HFFc6 (cell line): ENCODE data around the gene FAM83E. TPM values are rescaled to one million over a fixed set of nuclear protein-coding genes. Genes with fewer than 3 reads are reported as not detected.

Source experiments
- DNase-seq: peaks from one replicate; pipeline ENCODE4 v3.0.0-alpha.2; 2018
- H3K27ac Mint-ChIP-seq: 2 replicates; pipeline ENCODE4 v1.8.0; 2020; ENCODE audit warnings: mild to moderate bottlenecking, mixed read lengths
- H3K27me3 Mint-ChIP-seq: 2 replicates; pipeline ENCODE4 v1.8.0; 2021; ENCODE audit warnings: mild to moderate bottlenecking, moderate library complexity, mixed read lengths; ENCODE audit not compliant: insufficient read depth
- H3K36me3 Mint-ChIP-seq: 2 replicates; pipeline ENCODE4 v1.8.0; 2021; ENCODE audit warnings: low read depth, mixed read lengths
- H3K4me1 Mint-ChIP-seq: 2 replicates; pipeline ENCODE4 v1.8.0; 2020; ENCODE audit warnings: low read depth, mixed read lengths
- H3K4me3 Mint-ChIP-seq: 2 replicates; pipeline ENCODE4 v1.8.0; 2020; ENCODE audit warnings: mild to moderate bottlenecking, moderate library complexity, mixed read lengths
- H3K9me3 Mint-ChIP-seq: 2 replicates; pipeline ENCODE4 v1.8.0; 2020; ENCODE audit warnings: mild to moderate bottlenecking, mixed read lengths
- total RNA-seq, 6 experiments: library from RNA; stranded (reverse); fragmentation: NEBNext Ultra II Directional; extraction: Animal tissue kit (Norgen Biotek cat#: 25700); gene quantifications; 2 replicates in 1 of 6; 3 replicates in 5 of 6; pipeline ENCODE4 v1.2.3, GENCODE V29; 2021
- TF ChIP-seq, protein P1 (sequence below): fragments of 200-600 bp; sonication (generic); IDR thresholded peaks from 2 replicates; pipeline ENCODE4 v1.5.0; 2021; ENCODE audit warnings: antibody characterized with exemption, mild to moderate bottlenecking

Gene FAM83E
- total RNA-seq, 6 experiments from 2014 or later, result 0.23 to 0.99 (median 0.54) TPM

DNA sequence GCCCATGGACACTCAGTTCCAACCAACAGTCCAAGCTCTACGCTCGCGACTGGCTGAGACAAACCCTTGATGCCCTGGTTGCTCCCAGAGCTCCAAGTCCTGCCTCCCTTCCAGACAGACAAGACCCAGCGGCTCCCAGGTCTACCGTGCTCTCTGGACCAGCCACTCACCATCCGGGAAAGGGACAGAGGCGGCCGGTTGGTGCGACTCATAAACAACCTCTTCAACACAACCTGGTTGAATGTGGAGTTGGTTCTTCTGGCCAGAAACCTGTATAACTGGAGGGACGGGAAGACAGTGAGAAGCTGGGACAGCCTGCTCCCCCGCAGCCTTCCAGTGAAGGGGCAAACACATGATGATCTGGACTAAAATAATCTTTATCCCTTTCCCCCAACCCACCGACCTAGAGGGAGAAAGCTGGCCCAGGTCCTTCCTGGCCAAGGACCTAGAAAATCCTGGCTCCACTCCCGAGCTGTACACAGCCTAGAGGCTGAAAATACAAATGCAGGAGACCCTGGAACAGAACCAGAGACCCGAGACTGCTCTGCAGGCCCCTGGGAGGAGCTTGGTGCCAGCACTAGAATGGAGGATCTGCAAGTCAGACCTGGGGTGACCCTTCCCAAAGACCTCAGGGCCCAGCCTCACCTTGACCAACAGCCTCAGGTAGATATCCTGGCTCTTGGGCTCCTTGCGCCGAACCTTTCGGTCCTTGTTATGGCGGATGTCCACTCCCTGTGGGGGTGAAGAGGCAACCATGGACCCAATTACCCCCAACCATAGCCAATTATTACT lies 2.5 kb upstream of the FAM83E start:
- Mint-ChIP-seq H3K27ac (peak overlapping the region; percentile 99), H3K36me3 (peaks cover 43% of the 10 kb centered on the region), H3K27me3 (peaks cover 20% of the 10 kb centered on the region), H3K9me3 (no peaks in the 10 kb centered on the region), H3K4me3 (peak overlapping the region; percentile 94), H3K4me1 (peaks cover 31% of the 10 kb centered on the region)
- TF ChIP-seq, protein P1, sequence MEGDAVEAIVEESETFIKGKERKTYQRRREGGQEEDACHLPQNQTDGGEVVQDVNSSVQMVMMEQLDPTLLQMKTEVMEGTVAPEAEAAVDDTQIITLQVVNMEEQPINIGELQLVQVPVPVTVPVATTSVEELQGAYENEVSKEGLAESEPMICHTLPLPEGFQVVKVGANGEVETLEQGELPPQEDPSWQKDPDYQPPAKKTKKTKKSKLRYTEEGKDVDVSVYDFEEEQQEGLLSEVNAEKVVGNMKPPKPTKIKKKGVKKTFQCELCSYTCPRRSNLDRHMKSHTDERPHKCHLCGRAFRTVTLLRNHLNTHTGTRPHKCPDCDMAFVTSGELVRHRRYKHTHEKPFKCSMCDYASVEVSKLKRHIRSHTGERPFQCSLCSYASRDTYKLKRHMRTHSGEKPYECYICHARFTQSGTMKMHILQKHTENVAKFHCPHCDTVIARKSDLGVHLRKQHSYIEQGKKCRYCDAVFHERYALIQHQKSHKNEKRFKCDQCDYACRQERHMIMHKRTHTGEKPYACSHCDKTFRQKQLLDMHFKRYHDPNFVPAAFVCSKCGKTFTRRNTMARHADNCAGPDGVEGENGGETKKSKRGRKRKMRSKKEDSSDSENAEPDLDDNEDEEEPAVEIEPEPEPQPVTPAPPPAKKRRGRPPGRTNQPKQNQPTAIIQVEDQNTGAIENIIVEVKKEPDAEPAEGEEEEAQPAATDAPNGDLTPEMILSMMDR, result no peak
- DNase-seq, result no peak

DNA sequence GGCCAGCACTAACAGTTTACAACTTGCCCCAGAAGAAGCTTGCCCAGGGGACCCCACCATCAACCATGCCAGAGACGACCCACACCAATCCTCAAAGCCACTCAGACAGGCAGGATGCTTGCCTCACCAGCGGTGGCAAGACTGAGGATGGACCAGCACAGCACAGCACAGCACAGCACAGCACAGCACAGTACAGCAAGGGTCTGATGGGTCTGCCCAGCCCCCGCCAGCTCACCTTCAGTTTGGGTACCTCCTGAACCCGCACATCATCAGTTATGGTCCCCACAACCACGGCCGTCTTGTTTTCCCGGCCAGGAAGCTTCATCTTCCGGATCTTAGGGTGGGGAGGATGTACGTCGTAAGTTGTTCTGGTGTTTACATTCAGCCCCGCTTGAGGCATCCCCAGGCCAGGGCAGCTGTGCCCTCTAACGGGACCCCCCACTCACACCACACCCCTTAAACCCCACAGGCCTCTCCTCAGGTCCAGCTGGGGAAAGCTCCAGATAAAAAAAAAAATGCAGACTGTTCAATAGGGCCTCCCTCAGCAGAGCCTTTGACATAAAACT lies 1.7 kb upstream of the FAM83E start:
- Mint-ChIP-seq H3K4me3 (peak overlapping the region; percentile 94), H3K4me1 (peaks cover 28% of the 10 kb centered on the region), H3K27me3 (peaks cover 25% of the 10 kb centered on the region), H3K27ac (peak overlapping the region; percentile 99), H3K9me3 (no peaks in the 10 kb centered on the region), H3K36me3 (peaks cover 38% of the 10 kb centered on the region)
- DNase-seq, result no peak
- TF ChIP-seq, protein P1, result no peak

DNA sequence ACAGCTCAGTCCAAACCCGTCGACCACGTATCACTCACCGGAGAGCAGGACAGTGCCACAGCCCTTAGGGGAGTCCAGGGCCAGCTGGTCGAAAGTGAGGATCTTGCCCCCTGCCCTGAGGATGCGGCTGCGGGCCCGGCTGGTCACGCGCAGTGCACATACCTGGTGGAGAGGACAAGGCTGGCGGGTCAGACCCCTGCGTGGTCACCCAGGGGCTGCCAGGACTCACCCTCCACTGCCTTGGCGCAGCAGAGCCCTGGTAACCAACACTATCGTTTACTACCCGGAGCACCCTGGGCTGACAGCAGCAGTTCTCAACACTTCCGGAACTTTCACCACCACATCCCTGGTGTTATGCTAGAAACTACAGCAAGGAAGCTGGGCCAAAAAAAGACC lies 1.2 kb upstream of the FAM83E start:
- peak overlapping the region; percentile 94 for H3K4me3 Mint-ChIP-seq
- DNase-seq, result no peak
- no peaks in the 10 kb centered on the region for H3K9me3 Mint-ChIP-seq
- peaks cover 28% of the 10 kb centered on the region for H3K4me1 Mint-ChIP-seq
- TF ChIP-seq, protein P1, result no peak
- peaks cover 35% of the 10 kb centered on the region for H3K36me3 Mint-ChIP-seq
- H3K27ac Mint-ChIP-seq, result peak overlapping the region; percentile 69
- peaks cover 25% of the 10 kb centered on the region for H3K27me3 Mint-ChIP-seq

DNA sequence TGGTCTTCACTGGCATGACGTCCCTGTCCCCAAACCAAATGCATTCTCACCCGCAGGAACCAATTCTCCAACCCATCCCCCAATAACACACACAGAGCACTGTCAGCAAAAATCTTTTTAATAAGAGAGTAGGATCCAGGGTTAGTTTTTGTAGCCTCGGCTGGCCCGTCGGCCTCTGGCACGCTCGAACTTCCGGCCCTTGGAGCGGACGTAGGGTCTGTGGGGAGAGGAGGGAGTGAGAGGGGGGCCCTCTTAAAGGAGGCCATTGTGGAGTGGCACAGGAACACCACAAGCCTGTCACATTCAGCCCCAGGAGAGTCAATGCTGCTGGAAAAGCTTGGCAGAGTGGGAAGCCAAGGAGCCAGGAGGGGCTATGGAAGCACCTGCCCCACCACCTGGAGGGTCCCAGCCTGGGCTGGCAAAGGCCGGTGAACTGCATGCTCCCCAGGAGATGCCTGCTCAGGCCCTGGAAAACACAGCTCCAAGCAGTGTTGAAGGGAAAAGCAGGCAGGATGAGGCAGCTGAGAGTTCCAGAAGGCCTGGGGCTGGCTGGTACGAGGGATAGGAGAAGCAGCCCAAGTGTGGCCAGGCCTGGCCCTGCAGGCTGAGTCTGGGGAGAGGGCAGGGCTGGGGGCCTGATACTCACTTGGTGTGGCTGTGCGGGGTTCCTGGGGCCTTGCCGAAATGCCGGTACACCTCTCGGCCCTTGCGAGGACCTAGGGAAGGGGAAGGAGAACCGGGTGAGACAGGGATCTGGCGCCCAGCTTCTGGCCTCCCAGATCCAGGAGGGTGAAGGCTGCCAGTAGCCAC lies 560 bp upstream of the FAM83E start:
- no peak for DNase-seq
- H3K27me3 Mint-ChIP-seq, result peaks cover 25% of the 10 kb centered on the region
- peak overlapping the region; percentile 9; the same call in 1 of the 2 replicates for H3K4me3 Mint-ChIP-seq
- TF ChIP-seq, protein P1, result no peak; the same call in 1 of the 2 replicates
- no peak overlapping the region for H3K27ac Mint-ChIP-seq
- H3K4me1 Mint-ChIP-seq, result peaks cover 28% of the 10 kb centered on the region
- no peaks in the 10 kb centered on the region for H3K9me3 Mint-ChIP-seq
- peaks cover 35% of the 10 kb centered on the region for H3K36me3 Mint-ChIP-seq

DNA sequence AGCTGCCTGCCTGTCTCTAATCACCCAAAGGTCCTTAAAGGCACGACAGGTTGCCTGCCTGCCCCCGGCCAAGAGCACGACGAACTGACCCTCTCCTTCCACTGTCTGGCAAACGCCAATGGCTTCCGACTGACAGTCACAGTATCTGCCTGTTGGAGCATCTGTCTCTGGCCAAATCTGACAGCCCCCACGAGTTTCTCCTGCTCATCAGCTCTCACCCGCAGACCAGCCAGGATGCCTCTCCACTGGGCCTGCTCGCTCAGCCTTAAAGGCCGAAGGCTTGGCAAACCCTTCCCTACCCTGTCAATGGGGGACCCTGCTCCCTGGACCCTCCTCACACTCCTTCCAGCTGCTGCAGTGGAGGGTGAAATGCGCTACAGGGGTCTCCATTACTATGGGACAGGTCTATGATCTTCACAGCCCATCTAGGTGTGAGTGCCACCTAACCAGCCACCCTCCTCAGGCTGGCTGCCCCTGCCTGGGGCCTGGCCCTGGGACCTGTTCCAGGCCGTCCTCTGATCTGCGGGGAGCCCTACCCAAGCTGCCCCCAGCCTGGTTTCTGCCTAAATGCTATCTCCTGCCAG lies 932 bp downstream of the FAM83E start:
- Mint-ChIP-seq H3K27ac (peak overlapping the region; percentile 43), H3K36me3 (peaks cover 31% of the 10 kb centered on the region), H3K27me3 (peaks cover 24% of the 10 kb centered on the region), H3K4me1 (peaks cover 16% of the 10 kb centered on the region; the same call in 1 of the 2 replicates), H3K9me3 (no peaks in the 10 kb centered on the region), H3K4me3 (peak overlapping the region; percentile 6)
- TF ChIP-seq, protein P1, result no peak
- DNase-seq, result no peak
